HG02798 (cell line): ENCODE measurements around the gene CACHD1.
"Not testable (repeated sequence)": the region's sequence is repeated elsewhere in the genome, so short reads cannot be mapped to it uniquely, and the experiment has no call there.

ENCODE experiments used
- ATAC-seq: cut with Tn5 transposase; IDR thresholded peaks from one replicate; pipeline ENCODE4 v1.9.1; 2021; ENCODE audit warnings: mild to moderate bottlenecking; ENCODE audit not compliant: unreplicated experiment, poor library complexity

The CACHD1 gene

GRCh38 chr1:64740687-64741086 is 270.8 kb downstream of the CACHD1 start:
- ATAC-seq = not testable (repeated sequence)
